HuH-7 (cell line): Measurements from ENCODE around the gene PIK3R4.

ENCODE experiments used
- DNase-seq: peaks from one replicate; pipeline ENCODE4 v3.0.0; 2011; ENCODE audit warnings: low spot score

The PIK3R4 gene

GRCh38 chr3:130688697-130689470 lies 57.7 kb downstream of the PIK3R4 start:
- DNase-seq: no peak

GRCh38 chr3:130688015-130688688 lies 58.5 kb downstream of the PIK3R4 start:
- no peak for DNase-seq

GRCh38 chr3:130687327-130687726 lies 59.3 kb downstream of the PIK3R4 start:
- DNase-seq: no peak

GRCh38 chr3:130686833-130687232 lies 59.8 kb downstream of the PIK3R4 start:
- no peak for DNase-seq

- DNase-seq: no peak
These were observed 64.5 kb downstream of the PIK3R4 start for GRCh38 chr3:130682131-130682530.

- no peak for DNase-seq
These were observed 67.4 kb downstream of the PIK3R4 start for GRCh38 chr3:130679218-130679617.

GRCh38 chr3:130677343-130677742 lies 69.3 kb downstream of the PIK3R4 start:
- no peak for DNase-seq

- no peak for DNase-seq
These were observed 74.9 kb downstream of the PIK3R4 start for GRCh38 chr3:130671545-130672312.

- no peak for DNase-seq
These were observed 76.9 kb downstream of the PIK3R4 start for GRCh38 chr3:130669740-130670139.

- DNase-seq: no peak
These were observed 83.5 kb downstream of the PIK3R4 start for GRCh38 chr3:130663092-130663491.

- DNase-seq: no peak
These were observed 84.1 kb downstream of the PIK3R4 start for GRCh38 chr3:130662501-130662996.

- DNase-seq: no peak
These were observed 85.3 kb downstream of the PIK3R4 start for GRCh38 chr3:130661140-130661891.

GRCh38 chr3:130659911-130660310 lies 86.7 kb downstream of the PIK3R4 start:
- DNase-seq: no peak

GRCh38 chr3:130658678-130659077 lies 88.0 kb downstream of the PIK3R4 start:
- DNase-seq: no peak

GRCh38 chr3:130656627-130657026 lies 90.0 kb downstream of the PIK3R4 start:
- no peak for DNase-seq

- no peak for DNase-seq
These were observed 91.7 kb downstream of the PIK3R4 start for GRCh38 chr3:130654921-130655320.

- no peak for DNase-seq
These were observed 92.5 kb downstream of the PIK3R4 start for GRCh38 chr3:130654091-130654490.

GRCh38 chr3:130649061-130649654 lies 97.5 kb downstream of the PIK3R4 start:
- no peak for DNase-seq

GRCh38 chr3:130648293-130648692 lies 98.3 kb downstream of the PIK3R4 start:
- DNase-seq: no peak

- DNase-seq: no peak
These were observed 101.4 kb downstream of the PIK3R4 start for GRCh38 chr3:130645261-130645660.

- no peak for DNase-seq
These were observed 101.9 kb downstream of the PIK3R4 start for GRCh38 chr3:130644628-130645253.
